Caco-2 (cell line): Measurements from ENCODE around the gene SDK2. TPM values are rescaled to one million over a fixed set of nuclear protein-coding genes. Genes with fewer than 3 reads are reported as not detected.

Experiments used
- BruUV-seq: library from RNA; stranded (reverse); fragments of 400-500 nt; replicated peaks from 2 replicates; lab custom pipeline; 2021; lab: Mats Ljungman, UMichigan
- CTCF ChIA-PET: fragments of 300-600 bp; sonication (Branson Sonifier 250); formaldehyde crosslinking; loops from one replicate; lab custom pipeline; 2022; ENCODE audit warnings: antibody characterized with exemption; lab: Charles Lee
- POLR2A ChIA-PET: fragments of 300-600 bp; sonication (Branson Sonifier 250); formaldehyde crosslinking; loops from one replicate; lab custom pipeline; 2022; ENCODE audit warnings: antibody characterized with exemption; lab: Charles Lee
- DNase-seq, 2 experiments: peaks; one replicate each; pipeline versions ENCODE4 v3.0.0 to v3.0.0-alpha.2; 2020 to 2022
- H3K27me3 ChIP-seq: replicated peaks from 2 replicates; pipeline ENCODE4 v1.6.0; 2011; ENCODE audit warnings: low read length; ENCODE audit not compliant: control insufficient read depth, insufficient read depth
- H3K36me3 ChIP-seq: 2 replicates; pipeline ENCODE4 v1.5.1; 2011; ENCODE audit warnings: low read length; ENCODE audit not compliant: control insufficient read depth, insufficient read depth
- H3K4me1 ChIP-seq: fragments of 250-450 bp; sonication (Bioruptor Pico); 2 replicates; pipeline ENCODE4 v1.5.1; 2020; ENCODE audit warnings: mild to moderate bottlenecking
- H3K4me3 ChIP-seq: 2 replicates; pipeline ENCODE4 v1.5.1; 2011; ENCODE audit warnings: low read depth, mild to moderate bottlenecking, control low read depth, low read length
- H3K9me3 ChIP-seq: fragments of 250-450 bp; sonication (Bioruptor Pico); 2 replicates; pipeline ENCODE4 v1.5.1; 2020; ENCODE audit warnings: mild to moderate bottlenecking, moderate library complexity
- H3K27ac Mint-ChIP-seq: one replicate; pipeline ENCODE4 v1.8.0; 2022; ENCODE audit warnings: mixed read lengths; ENCODE audit not compliant: unreplicated experiment
- H3K27me3 Mint-ChIP-seq: one replicate; pipeline ENCODE4 v1.8.0; 2022; ENCODE audit warnings: mixed read lengths; ENCODE audit not compliant: insufficient read depth, unreplicated experiment
- H3K36me3 Mint-ChIP-seq: one replicate; pipeline ENCODE4 v1.8.0; 2022; ENCODE audit warnings: mild to moderate bottlenecking, mixed read lengths; ENCODE audit not compliant: insufficient read depth, unreplicated experiment
- H3K4me1 Mint-ChIP-seq: one replicate; pipeline ENCODE4 v1.8.0; 2022; ENCODE audit warnings: low read depth, mixed read lengths; ENCODE audit not compliant: unreplicated experiment
- H3K4me3 Mint-ChIP-seq: one replicate; pipeline ENCODE4 v1.8.0; 2022; ENCODE audit warnings: mild to moderate bottlenecking, moderate library complexity, mixed read lengths; ENCODE audit not compliant: unreplicated experiment
- H3K9me3 Mint-ChIP-seq: one replicate; pipeline ENCODE4 v1.8.0; 2022; ENCODE audit warnings: mixed read lengths; ENCODE audit not compliant: unreplicated experiment
- CTCF ChIP-seq, 2 experiments: fragments of 200-600 bp in 1 of 2; IDR thresholded peaks; 1 replicate in 1 of 2; 2 replicates in 1 of 2; pipeline versions ENCODE4 v1.5.1 to v1.8.0; 2011 to 2022; ENCODE audit warnings: antibody characterized with exemption in 1 of 2, control low read depth in 1 of 2, inconsistent platforms in 1 of 2, low read depth in 1 of 2, low read length in 1 of 2, mild to moderate bottlenecking in 1 of 2, moderate library complexity in 1 of 2; ENCODE audit not compliant: insufficient read depth in 1 of 2, severe bottlenecking in 1 of 2, unreplicated experiment in 1 of 2
- intact Hi-C: fragments of 100-400 bp; cut with micrococcal nuclease; formaldehyde crosslinking; loops from one replicate; pipeline ENCODE4 v1.10.0; 2022; ENCODE audit not compliant: unreplicated experiment
- total RNA-seq: library from RNA; stranded (reverse); gene quantifications from 2 replicates; pipeline ENCODE4 v1.2.3, GENCODE V29; 2022

The SDK2 gene
- total RNA-seq, 1 experiment from 2014 or later, result 0.09 TPM

- H3K4me1 Mint-ChIP-seq, result no peaks in the 10 kb centered on the region
- Histone ChIP-seq H3K4me1 (no peaks in the 10 kb centered on the region), H3K27me3 (no peaks in the 10 kb centered on the region), H3K9me3 (no peaks in the 10 kb centered on the region; the same call in 1 of the 2 replicates), H3K36me3 (no peaks in the 10 kb centered on the region), H3K4me3 (no peak overlapping the region)
- no peaks in the 10 kb centered on the region for H3K36me3 Mint-ChIP-seq
- no peak overlapping the region for H3K4me3 Mint-ChIP-seq
- ChIA-PET CTCF (no interaction called here), POLR2A (no interaction called here)
- intact Hi-C loops, result no loop called here
- no peak overlapping the region for H3K27ac Mint-ChIP-seq
- no peak for DNase-seq
- no TSS peak for BruUV-seq
- TF ChIP-seq CTCF (IDR thresholded peaks at IDR 0.05; ENCODE audit: insufficient read depth in 1 of 2, low read depth in 1 of 2, low read length in 1 of 2, severe bottlenecking in 1 of 2, unreplicated experiment in 1 of 2), result no peak
- H3K27me3 Mint-ChIP-seq, result peaks cover 14% of the 10 kb centered on the region
- H3K9me3 Mint-ChIP-seq, result no peaks in the 10 kb centered on the region
Measured at GRCh38 chr17:73603971-73604370, 40.3 kb downstream of the SDK2 start.

GRCh38 chr17:73600103-73600871 is 44.0 kb downstream of the SDK2 start:
- no peaks in the 10 kb centered on the region for H3K4me1 Mint-ChIP-seq
- no peaks in the 10 kb centered on the region for H3K9me3 Mint-ChIP-seq
- H3K36me3 Mint-ChIP-seq, result no peaks in the 10 kb centered on the region
- Histone ChIP-seq H3K4me3 (no peak overlapping the region), H3K4me1 (no peaks in the 10 kb centered on the region), H3K27me3 (no peaks in the 10 kb centered on the region), H3K9me3 (no peaks in the 10 kb centered on the region; the same call in 1 of the 2 replicates), H3K36me3 (no peaks in the 10 kb centered on the region)
- DNase-seq, result no peak
- ChIA-PET CTCF (no interaction called here), POLR2A (no interaction called here)
- no peak overlapping the region for H3K4me3 Mint-ChIP-seq
- BruUV-seq, result no TSS peak
- H3K27me3 Mint-ChIP-seq, result peaks cover 14% of the 10 kb centered on the region
- no peak for TF ChIP-seq CTCF (IDR thresholded peaks at IDR 0.05; ENCODE audit: insufficient read depth in 1 of 2, low read depth in 1 of 2, low read length in 1 of 2, severe bottlenecking in 1 of 2, unreplicated experiment in 1 of 2)
- intact Hi-C loops, result no loop called here
- H3K27ac Mint-ChIP-seq, result no peak overlapping the region

- H3K27me3 ChIP-seq, result no peaks in the 10 kb centered on the region
- no peak overlapping the region for H3K27ac Mint-ChIP-seq
- ChIA-PET POLR2A (no interaction called here), CTCF (no interaction called here)
- no peaks in the 10 kb centered on the region for H3K36me3 ChIP-seq
- DNase-seq, result no peak
- H3K4me1 ChIP-seq, result no peaks in the 10 kb centered on the region
- H3K27me3 Mint-ChIP-seq, result peaks cover 11% of the 10 kb centered on the region
- intact Hi-C loops, result no loop called here
- H3K36me3 Mint-ChIP-seq, result no peaks in the 10 kb centered on the region
- H3K9me3 ChIP-seq, result no peaks in the 10 kb centered on the region; the same call in 1 of the 2 replicates
- no peaks in the 10 kb centered on the region for H3K4me1 Mint-ChIP-seq
- no peaks in the 10 kb centered on the region for H3K9me3 Mint-ChIP-seq
- no peak for TF ChIP-seq CTCF (IDR thresholded peaks at IDR 0.05; ENCODE audit: insufficient read depth in 1 of 2, low read depth in 1 of 2, low read length in 1 of 2, severe bottlenecking in 1 of 2, unreplicated experiment in 1 of 2)
- BruUV-seq, result no TSS peak
- H3K4me3 Mint-ChIP-seq, result no peak overlapping the region
- H3K4me3 ChIP-seq, result no peak overlapping the region
Measured at GRCh38 chr17:73599599-73599998, 44.6 kb downstream of the SDK2 start.
